Activated naive CD4-positive, alpha-beta T cell treated with anti-CD3 and anti-CD28 coated beads for 36 hours (primary cell): Measurements from ENCODE around the gene TSPAN32. TPM values are rescaled to one million over a fixed set of nuclear protein-coding genes. Genes with fewer than 3 reads are reported as not detected.

Source experiments
- CTCF ChIA-PET: fragments of 350-600 bp; sonication (Branson Sonifier 250); formaldehyde crosslinking; loops from one replicate; lab custom pipeline; 2021; ENCODE audit warnings: antibody characterized with exemption; lab: Charles Lee
- DNase-seq: peaks from one replicate; pipeline ENCODE4 v3.0.0-alpha.2; 2020
- H3K27ac Mint-ChIP-seq: one replicate; pipeline ENCODE4 v1.8.0; 2021; ENCODE audit warnings: mild to moderate bottlenecking, mixed read lengths
- H3K27me3 Mint-ChIP-seq: one replicate; pipeline ENCODE4 v1.8.0; 2021; ENCODE audit warnings: low read depth, mixed read lengths
- H3K36me3 Mint-ChIP-seq: one replicate; pipeline ENCODE4 v1.8.0; 2021; ENCODE audit warnings: low read depth, mixed read lengths
- H3K4me1 Mint-ChIP-seq: one replicate; pipeline ENCODE4 v1.8.0; 2021; ENCODE audit warnings: low read depth, mixed read lengths
- H3K4me3 Mint-ChIP-seq: one replicate; pipeline ENCODE4 v1.8.0; 2021; ENCODE audit warnings: mild to moderate bottlenecking, moderate library complexity, mixed read lengths
- H3K9me3 Mint-ChIP-seq: one replicate; pipeline ENCODE4 v1.8.0; 2021; ENCODE audit warnings: mixed read lengths
- intact Hi-C: fragments of 100-400 bp; cut with micrococcal nuclease; formaldehyde crosslinking; loops from one replicate; pipeline ENCODE4 v1.15.1; 2023
- total RNA-seq, 2 experiments: library from RNA; stranded (reverse); gene quantifications; one replicate each; pipeline ENCODE4 v1.2.3, GENCODE V29; 2021

TSPAN32 gene
- total RNA-seq, 2 experiments from 2014 or later = 5.0 to 5.3 TPM

GRCh38 chr11:2262301-2263070 lies 39.3 kb upstream of the TSPAN32 start:
- Mint-ChIP-seq H3K27ac (no peak overlapping the region), H3K27me3 (no peaks in the 10 kb centered on the region), H3K36me3 (no peaks in the 10 kb centered on the region), H3K4me3 (no peak overlapping the region), H3K4me1 (peaks cover 17% of the 10 kb centered on the region), H3K9me3 (no peaks in the 10 kb centered on the region)
- CTCF ChIA-PET = interaction anchor here (1.7 kb wide), 2 partner anchors 42 to 667 kb away, joined by 3 to 4 read pairs; no protein-coding TSS in a partner anchor
- intact Hi-C loops = no loop called here
- DNase-seq = no peak

GRCh38 chr11:2263071-2263565 lies 38.7 kb upstream of the TSPAN32 start:
- peaks cover 3% of the 10 kb centered on the region for H3K27me3 Mint-ChIP-seq
- CTCF ChIA-PET = interaction anchor here (0.7 to 1.7 kb wide), 3 partner anchors 42 to 667 kb away, joined by 3 to 4 read pairs (median 3); no protein-coding TSS in a partner anchor
- no peak overlapping the region for H3K4me3 Mint-ChIP-seq
- no peaks in the 10 kb centered on the region for H3K9me3 Mint-ChIP-seq
- H3K36me3 Mint-ChIP-seq = no peaks in the 10 kb centered on the region
- no peak overlapping the region for H3K27ac Mint-ChIP-seq
- intact Hi-C loops = no loop called here
- peaks cover 20% of the 10 kb centered on the region for H3K4me1 Mint-ChIP-seq
- no peak for DNase-seq

GRCh38 chr11:2263724-2264360 lies 38.0 kb upstream of the TSPAN32 start:
- CTCF ChIA-PET = interaction anchor here (0.7 to 1.7 kb wide), 3 partner anchors 41 to 666 kb away, joined by 3 to 4 read pairs (median 3); no protein-coding TSS in a partner anchor
- peaks cover 21% of the 10 kb centered on the region for H3K4me1 Mint-ChIP-seq
- H3K36me3 Mint-ChIP-seq = no peaks in the 10 kb centered on the region
- intact Hi-C loops = no loop called here
- H3K9me3 Mint-ChIP-seq = no peaks in the 10 kb centered on the region
- no peak for DNase-seq
- H3K27ac Mint-ChIP-seq = no peak overlapping the region
- no peak overlapping the region for H3K4me3 Mint-ChIP-seq
- H3K27me3 Mint-ChIP-seq = peaks cover 9% of the 10 kb centered on the region

- no peaks in the 10 kb centered on the region for H3K9me3 Mint-ChIP-seq
- intact Hi-C loops = loop anchor here (5.0 kb wide), 2 partner anchors 122 to 412 kb away; partner anchors contain the start of gene LSP1
- H3K27ac Mint-ChIP-seq = no peak overlapping the region
- H3K4me3 Mint-ChIP-seq = no peak overlapping the region
- CTCF ChIA-PET = interaction anchor here (1.7 kb wide), 1 partner anchor 665 kb away, joined by 3 read pairs; no protein-coding TSS in a partner anchor
- peaks cover 9% of the 10 kb centered on the region for H3K27me3 Mint-ChIP-seq
- no peaks in the 10 kb centered on the region for H3K36me3 Mint-ChIP-seq
- no peak for DNase-seq
- H3K4me1 Mint-ChIP-seq = peaks cover 22% of the 10 kb centered on the region
These were observed 37.3 kb upstream of the TSPAN32 start for GRCh38 chr11:2264366-2265053.

- peak overlapping the region; percentile 27 for H3K27ac Mint-ChIP-seq
- peak; percentile 56 for DNase-seq
- peaks cover 9% of the 10 kb centered on the region for H3K27me3 Mint-ChIP-seq
- no peaks in the 10 kb centered on the region for H3K9me3 Mint-ChIP-seq
- H3K4me1 Mint-ChIP-seq = peaks cover 23% of the 10 kb centered on the region
- CTCF ChIA-PET = interaction anchor here (1.1 kb wide), 1 partner anchor 67 kb away, joined by 3 read pairs; no protein-coding TSS in a partner anchor
- H3K4me3 Mint-ChIP-seq = peak overlapping the region; percentile 22
- intact Hi-C loops = loop anchor here (5.0 kb wide), 2 partner anchors 123 to 413 kb away; partner anchors contain the start of gene LSP1
- no peaks in the 10 kb centered on the region for H3K36me3 Mint-ChIP-seq
These were observed 36.4 kb upstream of the TSPAN32 start for GRCh38 chr11:2265396-2265795.

GRCh38 chr11:2265854-2266585 lies 35.8 kb upstream of the TSPAN32 start:
- no peak for DNase-seq
- Mint-ChIP-seq H3K4me3 (peak overlapping the region; percentile 22), H3K27me3 (peaks cover 13% of the 10 kb centered on the region), H3K27ac (peak overlapping the region; percentile 27), H3K9me3 (no peaks in the 10 kb centered on the region), H3K4me1 (peaks cover 25% of the 10 kb centered on the region), H3K36me3 (no peaks in the 10 kb centered on the region)
- intact Hi-C loops = loop anchor here (5.0 kb wide), 2 partner anchors 124 to 414 kb away; partner anchors contain the start of gene LSP1
- CTCF ChIA-PET = interaction anchor here (1.1 kb wide), 1 partner anchor 68 kb away, joined by 3 read pairs; no protein-coding TSS in a partner anchor

- CTCF ChIA-PET = no interaction called here
- DNase-seq = no peak
- Mint-ChIP-seq H3K27ac (no peak overlapping the region), H3K27me3 (peaks cover 15% of the 10 kb centered on the region), H3K4me1 (peaks cover 25% of the 10 kb centered on the region), H3K36me3 (no peaks in the 10 kb centered on the region), H3K4me3 (no peak overlapping the region), H3K9me3 (no peaks in the 10 kb centered on the region)
- intact Hi-C loops = loop anchor here (5.0 kb wide), 2 partner anchors 124 to 414 kb away; partner anchors contain the start of gene LSP1
These were observed 35.1 kb upstream of the TSPAN32 start for GRCh38 chr11:2266586-2267305.

GRCh38 chr11:2267306-2267850 lies 34.4 kb upstream of the TSPAN32 start:
- intact Hi-C loops = loop anchor here (5.0 kb wide), 2 partner anchors 125 to 415 kb away; partner anchors contain the start of gene LSP1
- CTCF ChIA-PET = interaction anchor here (0.5 kb wide), 1 partner anchor 55 kb away, joined by 3 read pairs; no protein-coding TSS in a partner anchor
- no peaks in the 10 kb centered on the region for H3K36me3 Mint-ChIP-seq
- H3K4me3 Mint-ChIP-seq = no peak overlapping the region
- H3K27me3 Mint-ChIP-seq = peaks cover 15% of the 10 kb centered on the region
- no peaks in the 10 kb centered on the region for H3K9me3 Mint-ChIP-seq
- peaks cover 25% of the 10 kb centered on the region for H3K4me1 Mint-ChIP-seq
- no peak for DNase-seq
- no peak overlapping the region for H3K27ac Mint-ChIP-seq

- Mint-ChIP-seq H3K9me3 (no peaks in the 10 kb centered on the region), H3K27ac (no peak overlapping the region), H3K4me1 (peaks cover 25% of the 10 kb centered on the region), H3K4me3 (peak overlapping the region; percentile 4), H3K36me3 (no peaks in the 10 kb centered on the region), H3K27me3 (peaks cover 22% of the 10 kb centered on the region)
- CTCF ChIA-PET = interaction anchor here (0.5 kb wide), 1 partner anchor 54 kb away, joined by 3 read pairs; no protein-coding TSS in a partner anchor
- intact Hi-C loops = loop anchor here (2.0 to 5.0 kb wide), 3 partner anchors 35 to 416 kb away; partner anchors contain the start of genes LSP1 and TSPAN32
- no peak for DNase-seq
These were observed 33.7 kb upstream of the TSPAN32 start for GRCh38 chr11:2267851-2268728.
